ENCODE results near the gene CD47. TPM values are rescaled to one million over a fixed set of nuclear protein-coding genes. Genes with fewer than 3 reads are reported as not detected.

CD47 gene
- total and polyA plus RNA-seq, 3 donors from 2014 or later, result 43.5 to 129 (median 49.9) TPM

DNA sequence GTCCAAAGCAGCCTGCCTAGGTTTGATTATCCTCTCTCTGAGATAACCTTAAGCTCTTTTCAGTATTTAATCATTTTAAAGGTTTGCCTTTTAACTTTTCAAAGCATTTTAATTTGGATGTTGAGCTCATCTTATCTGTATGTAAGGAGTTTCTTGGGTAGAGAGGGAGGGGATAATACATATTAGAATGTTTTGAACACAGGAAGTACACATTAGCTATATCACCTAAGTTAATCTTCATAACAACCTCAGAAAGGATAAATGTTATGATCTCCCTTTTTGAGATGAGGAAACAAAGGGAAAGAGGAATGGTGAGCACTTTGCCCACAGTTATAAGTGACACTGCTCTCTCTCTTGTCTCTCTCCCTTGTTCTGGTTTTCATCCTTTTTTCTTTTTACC lies 2.2 kb upstream of the CD47 start:
- Histone ChIP-seq H3K36me3 (ENCODE audit: low read depth, missing control alignments) (no peaks in the 10 kb centered on the region), H3K9me3 (no peaks in the 10 kb centered on the region), H3K4me1 (peaks cover 8% of the 10 kb centered on the region), H3K4me3 (no peak overlapping the region), H3K27me3 (no peaks in the 10 kb centered on the region), H3K27ac (no peak overlapping the region)
- no peak for TF ChIP-seq POLR2A (IDR thresholded peaks at IDR 0.05)
- TF ChIP-seq, protein P1, sequence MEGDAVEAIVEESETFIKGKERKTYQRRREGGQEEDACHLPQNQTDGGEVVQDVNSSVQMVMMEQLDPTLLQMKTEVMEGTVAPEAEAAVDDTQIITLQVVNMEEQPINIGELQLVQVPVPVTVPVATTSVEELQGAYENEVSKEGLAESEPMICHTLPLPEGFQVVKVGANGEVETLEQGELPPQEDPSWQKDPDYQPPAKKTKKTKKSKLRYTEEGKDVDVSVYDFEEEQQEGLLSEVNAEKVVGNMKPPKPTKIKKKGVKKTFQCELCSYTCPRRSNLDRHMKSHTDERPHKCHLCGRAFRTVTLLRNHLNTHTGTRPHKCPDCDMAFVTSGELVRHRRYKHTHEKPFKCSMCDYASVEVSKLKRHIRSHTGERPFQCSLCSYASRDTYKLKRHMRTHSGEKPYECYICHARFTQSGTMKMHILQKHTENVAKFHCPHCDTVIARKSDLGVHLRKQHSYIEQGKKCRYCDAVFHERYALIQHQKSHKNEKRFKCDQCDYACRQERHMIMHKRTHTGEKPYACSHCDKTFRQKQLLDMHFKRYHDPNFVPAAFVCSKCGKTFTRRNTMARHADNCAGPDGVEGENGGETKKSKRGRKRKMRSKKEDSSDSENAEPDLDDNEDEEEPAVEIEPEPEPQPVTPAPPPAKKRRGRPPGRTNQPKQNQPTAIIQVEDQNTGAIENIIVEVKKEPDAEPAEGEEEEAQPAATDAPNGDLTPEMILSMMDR (IDR thresholded peaks at IDR 0.05), result no peak
- intact Hi-C loops (cut with DNase I; ENCODE audit: low total_unique reads), result no loop called here
- DNase-seq, result no peak

DNA sequence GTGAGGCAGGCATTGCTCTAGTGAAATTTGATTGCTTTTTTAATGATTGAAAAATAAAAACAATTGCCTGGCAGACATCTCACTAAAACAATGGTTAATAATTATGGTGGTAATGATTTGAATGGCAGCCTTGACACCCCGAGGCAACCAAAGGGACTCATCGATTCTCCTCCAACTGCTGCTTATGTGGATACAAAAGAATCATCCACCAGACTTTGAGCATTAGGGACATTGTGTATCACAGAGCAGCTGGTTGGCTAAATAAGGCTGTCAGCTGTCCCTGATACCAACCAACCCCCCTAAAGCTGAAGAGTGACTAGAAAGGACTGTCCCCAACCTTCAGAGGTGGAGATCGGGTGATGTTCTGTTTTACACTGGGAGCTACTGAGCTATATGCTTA lies 1.7 kb upstream of the CD47 start:
- H3K36me3 ChIP-seq (ENCODE audit: low read depth, missing control alignments), result no peaks in the 10 kb centered on the region
- intact Hi-C loops (cut with DNase I; ENCODE audit: low total_unique reads), result no loop called here

DNA sequence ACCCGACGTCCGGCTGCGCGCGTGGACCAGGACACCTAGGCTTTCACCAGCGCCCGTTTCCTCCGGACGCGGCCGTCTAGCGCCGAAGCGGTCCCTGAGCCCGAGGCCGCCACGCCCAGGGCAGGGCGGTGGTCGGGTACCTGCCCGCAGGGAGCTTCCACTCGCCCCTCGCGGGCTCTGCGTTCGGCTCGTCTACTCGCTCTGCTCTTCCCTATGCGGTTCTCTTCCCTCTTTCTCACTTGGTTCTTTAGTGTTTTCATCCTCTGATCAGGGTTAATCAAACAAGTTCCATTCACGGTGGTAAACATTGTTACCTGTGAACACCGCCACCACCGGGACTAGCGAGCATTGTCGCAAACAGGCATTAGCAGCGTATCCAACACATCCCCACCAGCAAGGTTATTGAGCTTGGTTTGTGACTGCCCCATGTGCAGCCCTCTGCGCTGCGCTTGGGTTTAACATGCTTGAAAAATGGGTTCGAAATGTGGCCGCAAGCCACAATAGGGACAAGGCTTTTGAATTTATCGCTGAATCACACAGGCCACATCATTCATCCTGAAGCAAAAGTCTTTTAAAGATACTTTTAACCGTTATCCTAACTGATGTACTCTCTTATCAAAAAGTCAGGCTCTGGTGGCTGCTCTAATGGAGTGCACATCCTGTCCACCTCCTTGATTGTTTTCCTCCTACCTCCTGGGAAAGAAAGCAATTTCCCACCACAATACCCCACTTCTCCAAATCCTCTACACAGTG lies 843 bp upstream of the CD47 start:
- H3K4me3 ChIP-seq, result peak overlapping the region; percentile 76 to 91
- intact Hi-C loops (cut with DNase I; ENCODE audit: low total_unique reads), result no loop called here
- TF ChIP-seq POLR2A (IDR thresholded peaks at IDR 0.05), result no peak
- TF ChIP-seq, protein P1 (IDR thresholded peaks at IDR 0.05), result no peak
- no peaks in the 10 kb centered on the region for H3K9me3 ChIP-seq
- DNase-seq, result no peak
- peaks cover 8% of the 10 kb centered on the region for H3K4me1 ChIP-seq
- H3K36me3 ChIP-seq (ENCODE audit: low read depth, missing control alignments), result no peaks in the 10 kb centered on the region
- WGBS, 2 donors, result 24 to 26% methylated on average over 23 to 41 of the region's 41 CpGs
- H3K27ac ChIP-seq, result peak overlapping the region; percentile 71 to 90
- H3K27me3 ChIP-seq, result no peaks in the 10 kb centered on the region

More for the DNA sequence above, 1.7 kb upstream of the CD47 start:
- no peak overlapping the region for H3K27ac ChIP-seq
- H3K4me3 ChIP-seq, result no peak overlapping the region
- no peak for TF ChIP-seq POLR2A (IDR thresholded peaks at IDR 0.05)
- TF ChIP-seq, protein P1 (IDR thresholded peaks at IDR 0.05), result no peak
- H3K9me3 ChIP-seq, result no peaks in the 10 kb centered on the region
- H3K27me3 ChIP-seq, result no peaks in the 10 kb centered on the region
- H3K4me1 ChIP-seq, result peaks cover 8% of the 10 kb centered on the region
- WGBS, 2 donors, result 61 to 72% methylated on average over 3 of the region's 3 CpGs
- DNase-seq, result no peak

DNA sequence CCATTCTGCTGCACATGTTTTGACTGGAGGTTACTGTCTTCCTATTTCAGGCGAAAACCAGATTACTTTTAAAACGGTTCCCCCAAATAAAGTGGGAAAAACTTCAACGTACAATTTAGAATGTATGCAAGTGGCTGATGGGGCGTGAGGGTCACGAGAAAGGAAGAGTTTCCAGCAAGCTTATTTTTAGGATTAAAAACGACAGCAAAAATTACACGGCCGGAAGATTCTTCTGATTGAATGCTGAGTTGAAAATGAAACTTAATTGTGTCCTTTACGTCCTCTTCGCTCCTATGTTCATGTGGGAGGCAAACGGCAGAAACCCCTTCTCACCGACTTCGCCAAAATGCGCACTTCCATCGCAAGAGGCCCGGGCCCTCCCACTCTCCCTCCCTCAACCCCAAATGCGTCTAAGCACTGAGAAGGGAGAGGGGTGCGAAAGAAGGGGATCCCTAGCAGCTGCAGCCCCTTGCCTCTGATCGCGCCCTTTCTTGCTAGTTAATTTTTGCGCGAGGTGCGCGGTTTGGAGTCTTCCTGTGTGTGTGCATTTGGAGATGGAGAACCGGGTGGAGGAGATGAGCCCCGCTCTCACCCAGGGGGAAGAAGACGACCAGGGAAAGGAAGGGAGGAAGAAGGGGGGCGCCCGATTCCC lies 656 bp downstream of the CD47 start:
- Histone ChIP-seq H3K27me3 (no peaks in the 10 kb centered on the region), H3K4me1 (peaks cover 8% of the 10 kb centered on the region), H3K36me3 (ENCODE audit: low read depth, missing control alignments) (no peaks in the 10 kb centered on the region), H3K4me3 (peak overlapping the region; percentile 76 to 91), H3K27ac (peak overlapping the region; percentile 71 to 90), H3K9me3 (no peaks in the 10 kb centered on the region)
- intact Hi-C loops (cut with DNase I; ENCODE audit: low total_unique reads), result no loop called here
- TF ChIP-seq, protein P1 (IDR thresholded peaks at IDR 0.05), result no peak
- TF ChIP-seq POLR2A (IDR thresholded peaks at IDR 0.05), result no peak
- DNase-seq, result peak; percentile 49
- WGBS, 2 donors, result 0% methylated on average over 24 to 29 of the region's 29 CpGs
